IgD-negative memory B cell (primary cell): ENCODE measurements around the gene FBXO31. TPM values are rescaled to one million over a fixed set of nuclear protein-coding genes. Genes with fewer than 3 reads are reported as not detected.

Experiments
- H3K27ac Mint-ChIP-seq, 3 donors: one replicate each; pipeline ENCODE4 v1.8.0; 2020 to 2022; ENCODE audit warnings: mild to moderate bottlenecking in 3 of 3, mixed read lengths in 3 of 3, moderate library complexity in 1 of 3
- H3K27me3 Mint-ChIP-seq: one replicate; pipeline ENCODE4 v1.8.0; 2021; ENCODE audit warnings: mixed read lengths
- H3K36me3 Mint-ChIP-seq: one replicate; pipeline ENCODE4 v1.8.0; 2020; ENCODE audit warnings: mild to moderate bottlenecking, mixed read lengths
- H3K4me1 Mint-ChIP-seq, 3 donors: one replicate each; pipeline ENCODE4 v1.8.0; 2020 to 2022; ENCODE audit warnings: mixed read lengths in 3 of 3, mild to moderate bottlenecking in 1 of 3
- H3K4me3 Mint-ChIP-seq, 4 donors: one replicate each; pipeline ENCODE4 v1.8.0; 2020 to 2022; ENCODE audit warnings: mild to moderate bottlenecking in 4 of 4, mixed read lengths in 4 of 4, moderate library complexity in 3 of 4
- H3K9me3 Mint-ChIP-seq, 3 donors: one replicate each; pipeline ENCODE4 v1.8.0; 2020 to 2021; ENCODE audit warnings: mixed read lengths in 3 of 3, mild to moderate bottlenecking in 1 of 3
- polyA plus RNA-seq: library from polyadenylated mRNA; unstranded; fragments of 300-500 nt; fragmentation: Illumina TruSeq; gene quantifications from one replicate; pipeline ENCODE4 v1.2.3, GENCODE V29; 2021

Gene FBXO31
- polyA plus RNA-seq, 1 donor from 2014 or later, result 22.1 TPM

DNA sequence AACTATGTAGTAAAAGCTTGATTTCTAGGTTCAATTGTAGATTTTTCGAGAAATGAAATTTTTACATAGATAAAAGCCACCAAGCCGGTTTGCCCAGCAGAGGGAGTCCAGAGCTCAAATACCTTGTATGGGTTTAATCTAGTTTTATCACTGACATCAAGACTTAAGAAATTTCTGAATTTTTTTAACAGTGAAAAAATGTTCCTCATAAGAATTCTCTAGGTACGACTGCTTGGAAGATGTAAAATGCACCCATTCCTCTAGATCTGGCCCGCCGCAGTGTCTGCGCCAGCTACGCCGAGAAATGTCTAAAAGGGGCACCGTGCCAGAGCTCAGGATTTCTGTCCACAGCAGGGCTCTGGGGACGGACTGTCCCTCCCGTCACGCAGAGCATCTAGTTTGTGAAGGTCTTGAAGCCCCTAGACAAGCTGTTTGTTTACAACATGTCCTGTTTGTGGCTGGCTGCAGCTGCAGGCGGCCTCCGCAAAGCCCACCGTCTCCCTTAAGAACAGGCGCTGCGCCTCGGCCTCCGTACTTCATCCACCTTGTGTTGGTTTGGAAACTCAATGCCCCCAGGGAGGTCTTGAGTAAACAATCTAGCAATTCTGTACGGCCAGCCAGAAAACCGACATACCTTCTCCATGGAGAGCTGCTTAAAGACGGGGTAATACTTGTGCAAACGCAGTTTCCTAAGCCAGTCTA, 33.4 kb upstream of the FBXO31 start:
- peaks cover 2% of the 10 kb centered on the region for H3K27me3 Mint-ChIP-seq
- peaks cover 0 to 2% (median 0%) of the 10 kb centered on the region in 3 donors for H3K4me1 Mint-ChIP-seq
- H3K27ac Mint-ChIP-seq, result no peak overlapping the region
- no peak overlapping the region for H3K4me3 Mint-ChIP-seq
- H3K36me3 Mint-ChIP-seq, result peaks cover 1% of the 10 kb centered on the region
- no peaks in the 10 kb centered on the region for H3K9me3 Mint-ChIP-seq

DNA sequence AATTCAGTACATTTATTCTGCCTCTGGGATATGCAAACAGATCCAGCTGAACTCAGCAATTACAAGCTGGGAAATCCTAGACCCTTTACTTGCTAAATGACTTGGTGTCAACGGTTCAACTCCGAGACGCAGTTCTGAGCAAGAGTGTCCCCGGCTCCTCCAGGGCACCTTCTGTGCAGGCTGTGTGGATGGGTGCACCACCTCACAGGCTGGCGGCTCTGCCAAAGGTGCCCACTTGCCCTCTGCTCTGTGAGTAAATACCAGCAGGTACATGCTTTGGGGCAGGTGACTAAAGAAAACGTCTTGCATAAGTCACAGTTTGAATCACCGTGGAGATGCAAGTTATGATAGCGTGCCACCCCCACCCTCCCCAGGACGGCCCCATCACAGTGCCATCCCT, 31.9 kb upstream of the FBXO31 start:
- Mint-ChIP-seq H3K9me3 (no peaks in the 10 kb centered on the region), H3K36me3 (peaks cover 1% of the 10 kb centered on the region), H3K27ac (no peak overlapping the region), H3K4me1 (peaks cover 0 to 2% (median 0%) of the 10 kb centered on the region in 3 donors), H3K27me3 (peaks cover 2% of the 10 kb centered on the region), H3K4me3 (no peak overlapping the region)

DNA sequence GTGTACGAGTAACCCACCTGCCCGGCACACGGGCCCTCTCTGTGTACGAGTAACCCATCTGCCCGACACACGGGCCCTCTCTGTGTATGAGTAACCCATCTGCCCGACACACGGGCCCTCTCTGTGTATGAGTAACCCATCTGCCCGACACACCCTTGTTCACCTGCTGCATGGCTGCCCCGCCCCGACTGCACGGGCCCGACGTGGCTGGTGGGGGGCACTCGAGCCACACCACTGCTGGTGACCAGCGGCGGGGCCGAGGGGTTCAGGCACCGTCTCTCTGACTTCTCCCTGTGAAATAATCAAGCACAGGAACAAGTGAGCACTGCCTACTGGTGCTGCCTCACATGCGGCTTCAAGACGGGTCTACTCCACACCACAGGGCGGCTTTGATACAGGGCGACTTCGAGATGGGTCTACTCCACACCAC, 30.7 kb upstream of the FBXO31 start:
- peaks cover 2% of the 10 kb centered on the region for H3K27me3 Mint-ChIP-seq
- H3K27ac Mint-ChIP-seq, result no peak overlapping the region
- H3K4me3 Mint-ChIP-seq, result no peak overlapping the region
- peaks cover 1% of the 10 kb centered on the region for H3K36me3 Mint-ChIP-seq
- no peaks in the 10 kb centered on the region for H3K9me3 Mint-ChIP-seq
- H3K4me1 Mint-ChIP-seq, result peaks cover 0 to 2% (median 0%) of the 10 kb centered on the region in 3 donors

DNA sequence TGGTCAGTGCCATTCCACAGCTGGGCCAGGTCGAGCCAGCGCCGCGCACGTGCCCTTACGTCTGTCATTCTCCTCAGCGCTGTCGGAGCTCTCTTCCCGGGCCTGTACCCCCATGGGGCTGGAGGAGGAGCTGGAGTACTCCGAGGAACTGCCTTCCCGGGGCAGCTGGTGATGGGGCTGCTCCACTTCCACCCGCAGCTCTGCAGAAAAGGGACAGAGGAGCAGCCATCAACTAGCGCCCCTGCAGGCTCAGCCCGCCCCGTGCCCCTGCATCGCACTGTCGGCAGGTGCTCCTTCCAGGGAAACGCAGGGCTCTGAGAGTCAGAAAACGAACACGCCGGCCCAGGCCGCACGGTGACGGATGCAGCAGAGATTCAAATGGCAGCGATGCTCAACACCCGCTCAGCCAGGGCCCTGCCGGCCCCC, 29.4 kb upstream of the FBXO31 start:
- Mint-ChIP-seq H3K27ac (no peak overlapping the region), H3K27me3 (peaks cover 2% of the 10 kb centered on the region), H3K4me1 (peaks cover 0 to 4% (median 0%) of the 10 kb centered on the region in 3 donors), H3K36me3 (peaks cover 1% of the 10 kb centered on the region), H3K4me3 (no peak overlapping the region), H3K9me3 (no peaks in the 10 kb centered on the region)

DNA sequence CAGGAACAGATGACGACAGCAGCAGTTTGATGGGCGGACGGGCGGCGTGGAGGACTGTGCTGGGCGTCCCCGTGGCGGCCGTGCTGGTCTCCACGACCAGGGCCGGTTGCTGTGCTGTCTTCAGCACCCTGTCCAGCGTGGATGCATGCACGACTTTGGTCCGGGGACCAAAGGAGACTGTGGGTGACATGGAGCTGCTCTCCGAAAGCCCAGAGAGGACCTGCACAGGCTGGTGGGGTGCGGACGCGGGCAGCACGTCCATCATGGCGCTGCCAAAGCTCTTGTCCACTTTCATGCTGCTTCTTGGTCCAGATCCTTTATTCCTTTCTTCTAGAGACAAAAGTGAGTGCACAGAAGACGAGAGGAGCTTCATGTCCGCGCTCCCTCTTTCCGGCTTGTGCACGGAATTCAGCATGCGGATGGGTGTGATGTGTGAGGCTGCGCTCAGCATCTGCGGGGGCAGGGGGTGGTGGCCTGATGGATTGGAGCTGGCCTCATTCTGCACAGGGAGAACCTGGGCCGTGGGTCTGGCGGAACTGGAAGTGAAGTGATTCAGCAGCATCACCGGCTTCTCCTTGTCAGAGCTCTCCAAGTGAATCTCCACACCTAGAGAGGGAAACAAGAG, 28.9 kb upstream of the FBXO31 start:
- Mint-ChIP-seq H3K27ac (no peak overlapping the region), H3K4me1 (peaks cover 2 to 6% (median 4%) of the 10 kb centered on the region in 3 donors), H3K27me3 (peaks cover 2% of the 10 kb centered on the region), H3K36me3 (peaks cover 1% of the 10 kb centered on the region), H3K4me3 (no peak overlapping the region), H3K9me3 (no peaks in the 10 kb centered on the region)

DNA sequence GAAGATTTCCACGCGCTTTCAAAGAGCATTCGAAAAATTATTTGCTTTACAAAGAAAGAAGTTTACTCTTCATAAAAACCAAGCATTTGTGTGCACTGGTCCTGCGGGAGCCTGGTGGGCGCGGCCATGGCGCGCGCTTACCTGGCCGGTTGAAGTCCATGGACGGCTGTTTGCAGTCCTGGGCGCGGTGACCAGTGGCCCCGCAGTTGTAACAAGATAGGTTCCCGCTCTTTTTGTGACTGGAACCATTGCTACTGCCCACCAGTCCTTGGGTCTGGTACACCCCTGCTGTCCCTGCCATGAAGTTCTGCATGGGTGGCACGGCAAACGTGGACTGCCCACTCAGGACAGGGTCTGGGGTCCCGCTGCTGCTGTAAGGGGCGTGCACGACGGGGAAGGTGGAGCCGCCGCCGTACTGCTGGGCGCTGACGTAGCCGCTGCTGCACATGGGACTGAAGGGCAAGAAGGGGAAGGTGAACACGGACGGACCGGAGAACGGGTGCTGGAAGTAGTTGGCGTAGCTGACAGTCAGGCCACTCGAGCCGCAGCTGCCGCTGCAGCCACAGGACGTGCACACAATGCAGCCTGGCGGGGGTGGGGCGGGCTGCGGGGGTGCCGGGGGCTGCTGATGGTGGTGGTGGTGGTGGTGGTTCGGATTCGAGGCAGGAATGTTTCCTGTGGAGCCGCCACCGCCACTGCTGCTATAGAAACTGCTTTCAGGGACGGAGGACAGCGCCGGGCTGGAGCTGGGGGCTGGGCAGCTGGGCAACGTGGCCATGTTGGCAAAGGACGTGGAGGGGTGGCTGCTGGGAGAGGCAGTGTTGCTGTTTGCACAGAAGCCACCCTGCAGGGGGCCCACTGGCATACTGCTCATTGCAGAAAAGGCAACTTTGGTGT, 28.0 kb upstream of the FBXO31 start:
- Mint-ChIP-seq H3K27ac (peak overlapping the region in 1 of 3 donors; percentile 59), H3K4me1 (peaks cover 5 to 13% (median 7%) of the 10 kb centered on the region in 3 donors), H3K36me3 (peaks cover 3% of the 10 kb centered on the region), H3K4me3 (no peak overlapping the region), H3K9me3 (no peaks in the 10 kb centered on the region), H3K27me3 (peaks cover 2% of the 10 kb centered on the region)

DNA sequence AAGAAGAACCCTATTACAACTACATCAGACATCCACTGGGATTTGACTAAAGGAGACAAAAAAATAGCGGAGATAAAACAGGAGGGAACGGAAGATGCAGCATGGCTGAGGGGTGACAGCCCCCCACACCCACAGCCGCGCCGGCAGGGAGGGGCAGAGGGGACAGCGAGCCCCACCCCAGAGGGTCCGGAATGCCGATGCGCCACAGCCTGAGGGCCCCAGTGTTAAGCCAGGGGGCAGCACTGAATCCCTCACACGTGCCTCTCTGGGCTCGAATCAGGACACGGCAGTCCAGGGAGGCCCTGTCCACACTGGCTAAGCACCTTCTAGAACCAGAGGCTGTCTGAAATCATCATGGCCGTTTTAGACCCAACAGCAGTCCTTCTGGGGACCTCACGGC, 27.4 kb upstream of the FBXO31 start:
- H3K27ac Mint-ChIP-seq, result no peak overlapping the region
- H3K4me3 Mint-ChIP-seq, result no peak overlapping the region
- peaks cover 2% of the 10 kb centered on the region for H3K27me3 Mint-ChIP-seq
- peaks cover 5 to 13% (median 7%) of the 10 kb centered on the region in 3 donors for H3K4me1 Mint-ChIP-seq
- H3K36me3 Mint-ChIP-seq, result peaks cover 3% of the 10 kb centered on the region
- H3K9me3 Mint-ChIP-seq, result no peaks in the 10 kb centered on the region

DNA sequence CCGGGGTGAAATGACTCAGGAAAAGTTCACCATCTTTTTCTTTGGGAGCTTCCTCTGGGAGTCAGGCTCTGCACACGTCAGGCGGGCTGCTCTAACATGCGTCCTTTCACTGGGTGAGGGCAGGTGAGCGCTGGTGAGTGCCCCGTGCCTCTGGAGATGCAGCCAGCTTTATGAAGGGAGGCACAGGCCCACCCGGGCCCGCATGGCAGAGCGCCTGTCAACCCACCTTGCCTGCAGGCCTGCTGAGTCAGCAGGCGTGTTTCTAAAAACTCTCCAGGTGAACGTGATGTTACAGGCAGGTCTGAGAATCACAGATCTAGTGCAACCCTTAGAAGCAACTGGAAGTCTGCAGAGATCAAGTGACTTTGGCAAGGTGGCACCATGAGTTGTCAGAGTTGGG, 27.0 kb upstream of the FBXO31 start:
- Mint-ChIP-seq H3K4me1 (peaks cover 5 to 13% (median 7%) of the 10 kb centered on the region in 3 donors), H3K9me3 (no peaks in the 10 kb centered on the region), H3K4me3 (no peak overlapping the region), H3K36me3 (peaks cover 5% of the 10 kb centered on the region), H3K27me3 (peaks cover 2% of the 10 kb centered on the region), H3K27ac (no peak overlapping the region)

DNA sequence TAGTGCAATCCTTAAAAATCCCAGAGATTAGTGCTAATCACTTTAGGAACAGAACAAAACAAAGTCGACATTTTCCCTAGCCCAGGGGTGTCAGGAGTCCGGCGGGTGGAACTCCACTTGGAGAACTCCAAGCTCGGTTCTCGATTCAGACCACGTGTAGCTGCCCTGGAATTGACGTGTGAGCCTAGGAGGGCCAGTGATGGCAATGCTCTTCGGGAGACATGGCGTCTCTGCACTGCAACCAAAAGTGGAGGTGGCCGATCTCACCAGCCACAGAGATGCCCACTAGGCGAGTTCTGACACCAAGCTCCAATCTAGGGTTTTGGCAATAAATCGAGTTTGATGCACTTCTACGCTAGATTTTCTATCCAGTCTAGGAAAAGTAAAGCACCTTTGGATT, 26.2 kb upstream of the FBXO31 start:
- H3K9me3 Mint-ChIP-seq, result no peaks in the 10 kb centered on the region
- no peak overlapping the region for H3K4me3 Mint-ChIP-seq
- peaks cover 7% of the 10 kb centered on the region for H3K36me3 Mint-ChIP-seq
- no peaks in the 10 kb centered on the region for H3K27me3 Mint-ChIP-seq
- peaks cover 5 to 13% (median 7%) of the 10 kb centered on the region in 3 donors for H3K4me1 Mint-ChIP-seq
- H3K27ac Mint-ChIP-seq, result no peak overlapping the region

DNA sequence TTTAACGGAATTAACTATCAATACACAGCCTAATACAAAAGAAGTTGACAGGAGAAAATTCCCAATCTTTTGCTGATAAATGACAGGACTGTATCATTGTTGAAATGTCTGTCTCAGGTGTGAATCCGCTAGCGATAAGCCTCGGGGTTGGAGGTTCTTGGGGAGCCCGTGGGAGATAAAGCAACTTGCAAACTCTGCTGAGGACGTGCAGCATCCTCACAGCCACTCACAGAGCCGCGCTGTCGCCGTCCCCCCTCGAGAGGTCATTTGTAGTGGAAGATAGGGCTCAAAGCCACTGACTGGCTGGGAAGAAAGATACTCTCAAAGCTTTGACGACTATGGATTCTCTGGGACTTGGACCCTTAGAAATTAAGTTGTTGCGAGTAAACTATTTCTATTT, 25.6 kb upstream of the FBXO31 start:
- Mint-ChIP-seq H3K9me3 (no peaks in the 10 kb centered on the region), H3K36me3 (peaks cover 8% of the 10 kb centered on the region), H3K4me1 (peaks cover 5 to 11% (median 7%) of the 10 kb centered on the region in 3 donors), H3K4me3 (no peak overlapping the region), H3K27ac (no peak overlapping the region), H3K27me3 (no peaks in the 10 kb centered on the region)

DNA sequence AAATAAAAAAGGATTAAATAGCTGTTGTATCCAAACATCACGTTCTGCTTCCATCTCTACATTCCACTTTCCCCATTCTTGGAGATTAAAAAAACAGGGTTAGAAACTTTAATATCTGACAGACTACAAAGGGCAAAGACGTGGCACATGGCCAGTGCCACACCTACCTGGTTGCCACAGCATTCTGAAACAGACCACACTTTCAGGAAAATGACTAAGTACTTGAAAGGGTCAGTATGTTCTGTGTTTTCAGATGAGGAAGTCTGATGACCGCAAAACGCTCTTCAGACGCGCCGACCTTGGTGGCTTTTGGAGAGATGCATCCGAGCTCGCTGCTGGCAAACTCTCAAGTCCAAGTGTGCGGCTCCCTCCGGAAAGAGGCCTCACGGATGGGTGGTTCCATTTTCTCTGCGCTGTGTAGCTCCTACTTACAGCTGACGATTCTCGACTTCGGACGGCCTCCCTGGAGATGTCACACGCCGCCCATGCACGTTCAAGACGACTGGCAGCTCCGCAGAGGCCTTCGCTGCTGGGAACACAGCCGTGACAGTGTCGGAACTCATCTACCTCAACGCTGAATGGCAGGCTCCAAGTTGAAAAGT, 24.0 kb upstream of the FBXO31 start:
- Mint-ChIP-seq H3K9me3 (no peaks in the 10 kb centered on the region), H3K36me3 (peaks cover 11% of the 10 kb centered on the region), H3K4me3 (peak overlapping the region in 3 of 4 donors; percentile 11 to 72 (median 63)), H3K4me1 (peaks cover 5 to 11% (median 7%) of the 10 kb centered on the region in 3 donors), H3K27me3 (no peaks in the 10 kb centered on the region), H3K27ac (peak overlapping the region in 2 of 3 donors; percentile 25 to 81)

DNA sequence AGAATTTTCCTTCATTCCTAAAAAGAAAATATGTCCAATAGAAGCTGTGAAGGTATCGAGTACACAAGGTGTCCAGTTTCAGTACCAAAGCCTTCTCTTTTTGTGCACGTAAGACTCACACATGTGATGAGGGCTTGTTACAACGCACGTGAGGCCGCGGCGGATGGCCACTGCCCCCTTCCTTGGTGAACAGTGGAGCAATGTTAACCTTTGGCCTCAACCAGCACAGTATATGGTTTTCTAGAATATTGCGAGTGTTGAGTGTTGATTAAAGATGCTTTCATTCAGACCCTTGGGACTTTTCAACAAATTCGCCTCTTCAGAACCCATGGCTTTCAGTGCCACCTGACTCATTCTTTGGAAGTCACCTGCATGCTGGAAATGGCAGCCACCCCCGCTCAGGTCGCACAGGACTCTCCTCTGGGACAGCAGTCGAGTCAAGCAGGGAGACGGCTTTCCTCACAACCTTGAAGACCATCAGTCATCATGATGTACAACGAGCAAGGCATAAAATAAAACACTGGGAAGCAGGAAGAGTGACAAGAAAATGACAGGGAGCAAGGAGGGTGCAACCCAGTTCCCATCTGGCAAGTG, 23.0 kb upstream of the FBXO31 start:
- Mint-ChIP-seq H3K27me3 (no peaks in the 10 kb centered on the region), H3K4me3 (no peak overlapping the region), H3K9me3 (no peaks in the 10 kb centered on the region), H3K4me1 (peaks cover 5 to 11% (median 7%) of the 10 kb centered on the region in 3 donors), H3K36me3 (peaks cover 11% of the 10 kb centered on the region), H3K27ac (peak overlapping the region in 1 of 3 donors; percentile 81)

DNA sequence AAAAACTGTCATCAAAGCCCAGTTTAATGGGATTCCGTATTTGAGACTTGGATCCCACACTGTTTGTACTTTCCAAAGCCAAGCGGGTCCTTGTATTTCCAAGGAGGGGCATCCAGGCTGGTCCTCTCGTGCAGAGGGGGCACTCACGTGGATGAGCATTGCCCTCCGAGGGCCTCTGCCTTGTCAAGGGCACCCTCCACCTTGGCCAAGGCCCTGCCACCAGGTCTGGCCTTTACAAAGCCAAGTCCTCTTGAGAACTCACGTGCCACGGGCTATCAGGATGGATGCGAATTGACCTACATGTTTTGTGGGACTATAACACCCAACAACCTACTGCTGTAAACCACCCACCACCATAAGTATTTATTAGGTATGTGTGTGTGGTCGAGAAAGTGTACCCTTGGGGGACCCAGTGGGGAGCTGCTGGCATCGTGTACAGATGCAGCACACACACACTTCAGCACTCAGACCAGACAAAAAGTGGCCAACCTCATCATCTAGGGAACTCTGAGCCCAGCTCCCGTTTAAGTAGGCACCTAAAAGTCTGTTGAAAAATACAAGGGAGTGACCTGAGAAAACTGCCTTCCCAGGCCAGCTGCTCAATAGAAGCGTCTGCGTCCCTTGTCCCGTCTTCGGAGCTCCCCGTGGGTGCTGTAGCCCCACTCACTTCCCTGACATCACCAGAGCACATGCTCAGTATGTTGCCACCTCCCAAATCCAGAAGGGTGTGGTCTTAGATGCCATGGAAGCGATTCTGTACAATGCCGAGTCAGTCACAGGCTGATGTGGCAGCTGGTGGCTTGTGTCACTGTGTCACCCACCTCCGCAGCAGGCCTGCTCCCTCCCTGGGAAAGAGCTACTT, 21.4 kb upstream of the FBXO31 start:
- Mint-ChIP-seq H3K9me3 (no peaks in the 10 kb centered on the region), H3K4me1 (peaks cover 5 to 11% (median 7%) of the 10 kb centered on the region in 3 donors), H3K27me3 (no peaks in the 10 kb centered on the region), H3K27ac (peak overlapping the region in 1 of 3 donors; percentile 35), H3K36me3 (peaks cover 13% of the 10 kb centered on the region), H3K4me3 (no peak overlapping the region)
